ENCODE results near the gene DICER1. TPM values are rescaled to one million over a fixed set of nuclear protein-coding genes. Genes with fewer than 3 reads are reported as not detected.
A peak's percentile ranks its signal among the peaks of the same experiment; 100 is the strongest.

Gene DICER1
- total RNA-seq, 1 experiment from 2014 or later: 57.3 TPM

DNA sequence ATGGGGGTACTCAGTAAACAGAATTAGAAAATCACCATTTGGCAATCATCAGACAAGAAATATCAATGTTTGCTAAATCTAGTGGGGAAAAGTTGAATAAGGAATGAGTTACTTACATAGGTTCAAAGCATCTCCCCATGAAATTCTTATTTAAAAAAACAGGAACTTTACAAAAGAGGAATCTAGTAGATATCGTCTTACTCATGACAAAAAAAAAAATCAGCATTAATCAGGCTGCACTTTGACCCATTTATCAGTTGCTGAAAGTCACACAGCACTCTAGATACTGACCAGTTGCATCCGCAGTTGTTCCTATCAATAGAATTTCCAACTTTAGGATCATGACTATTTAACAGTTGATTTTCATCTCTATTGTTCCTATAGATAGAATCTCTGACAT is 5.8 kb upstream of the DICER1 start:
- Mint-ChIP-seq H3K9me3 (ENCODE audit: unreplicated experiment) (peaks cover 19% of the 10 kb centered on the region), H3K4me1 (ENCODE audit: low read depth, unreplicated experiment) (no peaks in the 10 kb centered on the region), H3K36me3 (ENCODE audit: insufficient read depth, unreplicated experiment) (no peaks in the 10 kb centered on the region), H3K4me3 (ENCODE audit: unreplicated experiment) (no peak overlapping the region), H3K27me3 (ENCODE audit: insufficient read depth, unreplicated experiment) (no peaks in the 10 kb centered on the region), H3K27ac (ENCODE audit: unreplicated experiment) (no peak overlapping the region)
- peaks cover 5% of the 10 kb centered on the region; the same call in 1 of the 2 replicates for H3K4me1 ChIP-seq
- DNase-seq: no peak
- no peaks in the 10 kb centered on the region for H3K27me3 ChIP-seq (replicated peaks; ENCODE audit: control insufficient read depth, insufficient read depth, low read length)
- no peak overlapping the region for H3K4me3 ChIP-seq (ENCODE audit: low read depth, low read length)
- ChIA-PET POLR2A (no interaction called here), CTCF (no interaction called here)
- H3K9me3 ChIP-seq: no peaks in the 10 kb centered on the region
- BruUV-seq (replicated peaks): no TSS peak
- TF ChIP-seq, protein P1, sequence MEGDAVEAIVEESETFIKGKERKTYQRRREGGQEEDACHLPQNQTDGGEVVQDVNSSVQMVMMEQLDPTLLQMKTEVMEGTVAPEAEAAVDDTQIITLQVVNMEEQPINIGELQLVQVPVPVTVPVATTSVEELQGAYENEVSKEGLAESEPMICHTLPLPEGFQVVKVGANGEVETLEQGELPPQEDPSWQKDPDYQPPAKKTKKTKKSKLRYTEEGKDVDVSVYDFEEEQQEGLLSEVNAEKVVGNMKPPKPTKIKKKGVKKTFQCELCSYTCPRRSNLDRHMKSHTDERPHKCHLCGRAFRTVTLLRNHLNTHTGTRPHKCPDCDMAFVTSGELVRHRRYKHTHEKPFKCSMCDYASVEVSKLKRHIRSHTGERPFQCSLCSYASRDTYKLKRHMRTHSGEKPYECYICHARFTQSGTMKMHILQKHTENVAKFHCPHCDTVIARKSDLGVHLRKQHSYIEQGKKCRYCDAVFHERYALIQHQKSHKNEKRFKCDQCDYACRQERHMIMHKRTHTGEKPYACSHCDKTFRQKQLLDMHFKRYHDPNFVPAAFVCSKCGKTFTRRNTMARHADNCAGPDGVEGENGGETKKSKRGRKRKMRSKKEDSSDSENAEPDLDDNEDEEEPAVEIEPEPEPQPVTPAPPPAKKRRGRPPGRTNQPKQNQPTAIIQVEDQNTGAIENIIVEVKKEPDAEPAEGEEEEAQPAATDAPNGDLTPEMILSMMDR (IDR thresholded peaks at IDR 0.05; ENCODE audit: insufficient read depth in 1 of 2, low read depth in 1 of 2, low read length in 1 of 2, severe bottlenecking in 1 of 2, unreplicated experiment in 1 of 2): no peak
- no peaks in the 10 kb centered on the region for H3K36me3 ChIP-seq (ENCODE audit: control insufficient read depth, insufficient read depth, low read length)
- intact Hi-C loops (cut with micrococcal nuclease; ENCODE audit: unreplicated experiment): no loop called here

- Mint-ChIP-seq H3K9me3 (ENCODE audit: unreplicated experiment) (peaks cover 19% of the 10 kb centered on the region), H3K4me3 (ENCODE audit: unreplicated experiment) (no peak overlapping the region), H3K36me3 (ENCODE audit: insufficient read depth, unreplicated experiment) (peaks cover 4% of the 10 kb centered on the region), H3K27me3 (ENCODE audit: insufficient read depth, unreplicated experiment) (no peaks in the 10 kb centered on the region), H3K27ac (ENCODE audit: unreplicated experiment) (no peak overlapping the region), H3K4me1 (ENCODE audit: low read depth, unreplicated experiment) (no peaks in the 10 kb centered on the region)
- H3K4me3 ChIP-seq (ENCODE audit: low read depth, low read length): no peak overlapping the region
- H3K9me3 ChIP-seq: no peaks in the 10 kb centered on the region
- ChIA-PET POLR2A (no interaction called here), CTCF (no interaction called here)
- no TSS peak for BruUV-seq (replicated peaks)
- intact Hi-C loops (cut with micrococcal nuclease; ENCODE audit: unreplicated experiment): no loop called here
- TF ChIP-seq, protein P1 (IDR thresholded peaks at IDR 0.05; ENCODE audit: insufficient read depth in 1 of 2, low read depth in 1 of 2, low read length in 1 of 2, severe bottlenecking in 1 of 2, unreplicated experiment in 1 of 2): no peak
- no peaks in the 10 kb centered on the region for H3K36me3 ChIP-seq (ENCODE audit: control insufficient read depth, insufficient read depth, low read length)
- DNase-seq: no peak
- H3K4me1 ChIP-seq: peaks cover 5% of the 10 kb centered on the region; the same call in 1 of the 2 replicates
- H3K27me3 ChIP-seq (replicated peaks; ENCODE audit: control insufficient read depth, insufficient read depth, low read length): no peaks in the 10 kb centered on the region
Measured at GRCh38 chr14:95162641-95163040, 5.3 kb upstream of the DICER1 start.

GRCh38 chr14:95157048-95157326 is 342 bp downstream of the DICER1 start:
- TF ChIP-seq, protein P1 (IDR thresholded peaks at IDR 0.05; ENCODE audit: insufficient read depth in 1 of 2, low read depth in 1 of 2, low read length in 1 of 2, severe bottlenecking in 1 of 2, unreplicated experiment in 1 of 2): no peak
- no peaks in the 10 kb centered on the region for H3K9me3 Mint-ChIP-seq (ENCODE audit: unreplicated experiment)
- DNase-seq: no peak
- no peaks in the 10 kb centered on the region for H3K27me3 Mint-ChIP-seq (ENCODE audit: insufficient read depth, unreplicated experiment)
- peaks cover 5% of the 10 kb centered on the region for H3K36me3 Mint-ChIP-seq (ENCODE audit: insufficient read depth, unreplicated experiment)
- H3K9me3 ChIP-seq: no peaks in the 10 kb centered on the region
- peak overlapping the region; percentile 92 for H3K4me3 Mint-ChIP-seq (ENCODE audit: unreplicated experiment)
- intact Hi-C loops (cut with micrococcal nuclease; ENCODE audit: unreplicated experiment): loop anchor here (5.0 kb wide), 1 partner anchor 40 kb away; no protein-coding TSS in a partner anchor
- H3K27ac Mint-ChIP-seq (ENCODE audit: unreplicated experiment): peak overlapping the region; percentile 95
- POLR2A ChIA-PET: no interaction called here
- no peaks in the 10 kb centered on the region for H3K36me3 ChIP-seq (ENCODE audit: control insufficient read depth, insufficient read depth, low read length)
- BruUV-seq (replicated peaks): no TSS peak
- H3K4me3 ChIP-seq (ENCODE audit: low read depth, low read length): peak overlapping the region; percentile 84
- peaks cover 5% of the 10 kb centered on the region; the same call in 1 of the 2 replicates for H3K4me1 ChIP-seq
- peaks cover 14% of the 10 kb centered on the region for H3K4me1 Mint-ChIP-seq (ENCODE audit: low read depth, unreplicated experiment)
- CTCF ChIA-PET: no interaction called here
- no peaks in the 10 kb centered on the region for H3K27me3 ChIP-seq (replicated peaks; ENCODE audit: control insufficient read depth, insufficient read depth, low read length)

All from Caco-2 (cell line).